Right renal pelvis (tissue), 4 donors: ENCODE data around the gene SPATS2L. TPM values are rescaled to one million over a fixed set of nuclear protein-coding genes. Genes with fewer than 3 reads are reported as not detected.
A peak's percentile ranks its signal among the peaks of the same experiment; 100 is the strongest.

Experiments
- DNase-seq, 4 donors: peaks; one replicate each; pipeline ENCODE4 v3.0.0-alpha.2; 2013; ENCODE audit warnings: low read depth in 4 of 4, low spot score in 3 of 4, missing footprints in 1 of 4
- polyA plus RNA-seq, 4 donors: library from polyadenylated mRNA; unstranded; fragments of 120-200 nt; gene quantifications; one replicate each; pipeline ENCODE4 v1.2.1, GENCODE V29; 2013; ENCODE audit not compliant: insufficient read length in 4 of 4

Gene SPATS2L
- polyA plus RNA-seq, 4 donors: 135 to 145 (median 142) TPM

DNA sequence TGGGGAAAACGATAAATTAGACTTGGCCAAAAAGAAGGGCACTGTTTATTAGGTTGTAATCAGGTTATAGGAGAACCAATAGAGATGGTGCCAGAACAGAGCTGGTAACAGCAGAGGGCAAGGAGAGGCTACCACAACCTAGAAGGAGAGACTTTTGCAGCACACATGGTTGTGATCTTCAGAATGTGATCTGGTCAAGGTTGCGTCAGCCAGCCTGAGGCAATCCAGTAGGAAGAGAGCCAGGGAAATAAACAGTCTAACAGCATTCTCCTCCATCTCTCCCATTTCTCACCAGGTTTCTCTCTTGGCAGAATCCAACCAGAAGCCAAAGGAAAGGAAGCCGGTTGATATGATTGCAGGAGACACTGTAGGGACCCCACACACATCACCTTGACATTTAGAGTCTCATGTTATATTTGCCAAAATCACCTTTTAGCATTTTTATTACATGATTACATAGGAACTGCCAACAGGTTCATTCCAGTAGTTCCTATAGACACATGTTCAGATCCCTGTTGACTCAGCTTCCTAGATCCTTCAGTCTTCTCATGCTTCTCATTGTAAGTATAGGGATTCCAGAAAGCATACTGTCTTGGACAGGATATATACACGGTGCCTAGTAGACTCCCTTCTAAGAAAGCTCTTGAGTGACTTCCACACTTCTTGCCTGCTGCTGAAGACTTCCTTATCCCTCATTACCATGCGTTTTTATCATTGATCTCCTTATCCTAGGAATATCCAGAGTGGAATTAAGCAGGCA, 17.6 kb upstream of the SPATS2L start:
- DNase-seq: no peak

GRCh38 chr2:200296118-200296517, 10.4 kb upstream of the SPATS2L start:
- no peak for DNase-seq

DNA sequence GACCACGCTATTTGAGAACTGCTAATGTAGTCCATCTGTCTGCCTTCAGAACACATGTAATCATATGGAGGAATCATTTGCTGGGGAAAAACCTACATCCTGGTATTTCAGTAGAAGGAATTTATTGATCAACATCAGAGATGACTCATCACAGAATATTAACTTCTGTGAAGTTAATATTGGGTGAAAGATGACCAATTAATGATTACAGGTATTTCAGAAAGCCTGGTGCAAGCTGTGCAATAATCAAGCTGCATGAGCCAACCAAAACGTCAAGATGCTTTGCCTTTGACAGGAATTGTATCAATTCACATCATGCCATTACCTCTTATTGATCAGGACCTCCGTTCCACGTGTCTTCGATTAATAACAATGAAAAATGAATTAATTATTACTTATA, 9.4 kb upstream of the SPATS2L start:
- no peak for DNase-seq

DNA sequence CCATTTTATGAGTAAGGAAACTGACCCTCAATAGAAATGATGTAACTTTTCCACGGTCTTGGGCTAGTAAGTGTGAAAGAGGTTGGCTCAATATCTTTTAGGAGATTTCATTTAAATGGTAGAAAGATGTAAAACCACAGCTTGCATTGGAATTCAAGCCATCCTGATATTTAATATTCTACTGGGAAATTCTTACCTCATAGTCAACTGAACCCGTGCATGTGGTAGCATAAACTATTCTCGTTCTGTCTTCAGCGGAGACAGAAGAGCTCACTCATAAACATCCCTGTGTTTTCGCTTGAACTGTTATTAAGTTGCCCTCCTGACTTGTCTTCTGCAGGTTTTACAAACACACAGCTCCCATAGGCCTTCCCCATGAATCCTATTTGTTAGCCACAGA, 8.5 kb upstream of the SPATS2L start:
- DNase-seq: no peak

GRCh38 chr2:200298816-200299215, 7.7 kb upstream of the SPATS2L start:
- DNase-seq: no peak

GRCh38 chr2:200300065-200300464, 6.4 kb upstream of the SPATS2L start:
- no peak for DNase-seq

- no peak for DNase-seq
Measured at GRCh38 chr2:200300638-200301314, 5.7 kb upstream of the SPATS2L start.

DNA sequence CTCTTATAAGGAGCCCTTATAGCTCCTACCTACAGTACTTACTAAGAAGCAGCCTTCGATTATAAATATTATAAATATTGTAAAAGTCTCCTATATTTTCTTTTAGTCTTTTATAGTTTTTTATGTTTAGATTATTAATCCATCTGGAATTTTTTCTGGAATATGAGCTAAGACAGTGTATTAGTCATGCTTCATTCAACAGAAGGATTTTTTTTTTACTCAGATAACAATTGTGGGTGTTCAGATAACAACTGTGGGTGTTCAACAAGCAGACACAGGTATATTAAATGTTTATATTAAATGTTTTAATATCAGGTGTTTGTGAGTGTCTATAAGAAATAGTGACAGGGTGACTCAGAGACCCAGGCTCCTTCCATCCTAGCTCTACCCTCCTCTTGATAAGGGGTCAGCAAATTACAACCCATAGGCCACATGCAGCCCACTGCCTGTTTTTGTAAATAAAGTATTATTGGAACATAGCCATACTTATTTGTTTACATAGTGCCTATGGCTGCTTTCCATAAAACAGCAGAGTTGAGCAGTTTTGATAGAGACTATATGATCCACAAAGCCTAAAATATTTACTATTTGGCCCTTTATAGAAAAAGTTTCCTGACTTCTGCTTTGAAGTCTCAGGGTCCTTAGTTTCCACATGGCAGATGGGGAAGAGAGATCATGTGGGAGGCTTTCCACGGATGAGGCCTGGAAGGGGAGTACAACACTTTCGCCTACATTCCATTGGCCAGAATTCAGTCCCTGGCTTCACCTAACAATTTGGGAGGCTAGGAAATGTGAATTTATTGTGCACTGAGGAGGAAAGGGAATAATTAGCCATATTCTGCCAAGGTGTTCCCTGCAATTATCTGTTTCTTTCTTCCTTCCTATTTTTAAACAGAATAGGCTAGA, 4.3 kb upstream of the SPATS2L start:
- DNase-seq: no peak

DNA sequence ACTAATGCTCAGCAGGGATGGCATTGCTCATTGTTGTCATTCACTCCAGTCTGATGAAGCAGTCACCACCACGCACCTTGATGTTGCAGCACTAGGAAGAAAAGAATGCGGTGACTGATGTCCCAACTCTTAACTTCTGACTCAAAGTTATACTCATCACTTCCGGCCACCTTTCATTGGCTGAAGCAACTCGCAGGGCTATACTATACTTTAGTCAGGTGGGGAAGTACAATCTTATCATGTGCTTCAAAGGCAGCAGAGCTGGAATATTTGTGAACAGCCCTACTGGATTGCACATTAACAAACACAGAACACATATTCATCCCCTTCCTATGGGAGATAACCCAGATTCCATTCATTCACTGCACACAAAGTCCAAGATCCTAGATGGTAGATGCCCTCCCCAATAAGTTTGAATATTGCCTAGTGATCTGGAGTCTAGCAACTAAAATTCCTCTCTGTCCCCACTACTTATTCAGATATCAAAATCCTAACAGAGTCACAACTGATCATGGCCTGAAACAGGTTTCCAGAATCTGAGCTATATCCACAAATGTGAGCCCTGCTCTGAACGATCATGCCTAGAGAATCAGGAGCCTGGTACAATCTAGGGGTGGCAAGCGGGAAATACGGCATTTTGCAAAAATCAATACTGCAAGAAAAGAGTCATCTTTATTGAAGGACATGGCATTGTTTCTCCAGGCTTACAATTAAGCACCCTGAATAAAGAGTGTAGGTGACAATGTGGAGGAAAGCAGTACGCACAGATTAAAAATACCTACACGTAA, 3.4 kb upstream of the SPATS2L start:
- no peak for DNase-seq

DNA sequence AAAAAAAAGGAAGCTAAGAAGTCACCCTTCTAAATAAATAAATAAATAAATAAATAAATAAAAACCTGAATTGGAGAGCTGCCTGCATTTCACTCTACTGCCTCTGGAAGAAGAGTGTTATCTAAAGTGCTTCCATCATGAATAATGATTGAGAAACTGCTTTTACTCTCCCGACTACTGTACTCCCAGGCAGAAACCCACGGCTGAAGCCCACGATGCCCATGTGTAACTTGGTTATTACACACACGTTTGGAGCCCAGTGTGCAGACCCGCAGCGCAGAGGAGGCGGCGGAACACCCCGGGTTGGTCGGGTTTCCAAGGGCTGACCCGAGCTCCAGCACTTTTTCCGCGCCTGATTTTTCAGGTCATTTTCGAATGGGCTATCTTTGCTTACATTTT, 697 bp upstream of the SPATS2L start:
- peak in 1 of 4 donors; percentile 44 for DNase-seq

GRCh38 chr2:200306931-200307723, 634 bp downstream of the SPATS2L start:
- DNase-seq: peak in 1 of 4 donors; percentile 37

DNA sequence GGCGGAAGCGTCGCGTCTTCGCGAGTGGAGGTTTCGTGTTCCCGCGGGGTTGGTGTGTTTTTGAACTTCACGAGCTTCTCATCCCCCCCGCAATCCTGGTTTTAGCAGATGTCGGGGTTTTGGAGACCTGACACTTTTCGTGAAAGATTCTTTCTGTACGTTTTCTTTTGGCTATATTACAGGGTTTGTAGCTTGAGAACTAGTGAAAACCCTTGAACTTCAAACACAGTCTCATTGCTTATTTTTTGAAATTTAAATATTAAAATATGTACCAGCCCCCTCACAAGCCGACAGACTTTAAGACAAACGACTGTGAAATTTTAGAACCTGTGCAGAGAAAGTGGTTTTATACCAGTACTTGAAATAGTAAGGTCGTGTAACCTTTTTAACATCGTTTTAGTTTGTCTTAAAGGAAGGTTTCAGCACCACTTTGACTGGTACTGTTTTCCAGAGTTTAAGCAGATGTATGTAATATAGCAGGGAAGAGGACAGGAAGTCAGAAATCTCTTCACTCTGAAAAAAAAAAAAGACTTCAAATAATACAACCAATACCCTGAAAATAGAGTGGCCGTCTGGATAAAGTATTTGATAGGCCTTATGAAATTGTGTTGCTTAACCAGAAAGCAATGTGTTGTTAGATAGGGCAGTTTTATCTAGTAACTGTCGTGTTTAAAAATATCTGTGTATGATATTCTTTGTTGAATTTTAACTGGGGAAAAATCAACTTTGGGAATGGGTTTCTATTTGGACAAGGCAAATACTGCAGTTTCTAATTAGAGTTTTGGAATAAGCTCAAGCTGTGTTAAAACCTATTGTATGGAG, 1.4 kb downstream of the SPATS2L start:
- DNase-seq: no peak

DNA sequence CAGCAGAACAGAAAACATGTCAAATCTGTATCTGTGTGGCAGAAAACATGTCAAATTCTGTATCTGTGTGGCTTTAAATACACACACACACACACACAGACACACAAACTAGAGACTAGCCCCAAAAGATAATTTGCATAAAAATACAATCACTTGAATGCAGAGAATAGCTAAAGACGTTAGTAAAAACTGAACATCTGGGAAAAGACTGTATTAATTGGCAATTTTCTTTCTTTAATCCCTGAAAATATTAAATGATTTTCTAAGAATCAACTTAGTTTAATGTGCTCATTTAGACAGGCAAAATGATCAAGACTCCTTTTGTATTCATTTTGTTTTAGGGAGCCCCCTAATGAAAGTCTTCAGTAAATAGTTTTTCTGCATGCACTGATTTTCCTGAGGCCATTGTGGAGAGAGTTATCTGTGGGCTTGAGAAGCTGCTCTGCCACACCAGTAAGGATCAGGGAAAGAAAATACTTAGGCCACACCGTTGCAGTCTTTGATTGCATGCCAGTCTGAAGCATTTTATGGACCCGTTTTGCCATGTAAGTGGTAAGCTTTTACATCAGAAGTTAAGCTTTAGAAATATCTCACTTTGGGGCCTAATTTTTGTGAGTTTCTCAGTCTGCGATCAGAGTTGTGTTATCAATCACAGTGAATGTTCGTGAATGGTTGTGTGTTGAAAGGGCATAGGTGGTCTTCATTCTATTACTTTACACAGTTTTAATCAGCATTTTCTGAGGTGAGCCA, 2.2 kb downstream of the SPATS2L start:
- no peak for DNase-seq

DNA sequence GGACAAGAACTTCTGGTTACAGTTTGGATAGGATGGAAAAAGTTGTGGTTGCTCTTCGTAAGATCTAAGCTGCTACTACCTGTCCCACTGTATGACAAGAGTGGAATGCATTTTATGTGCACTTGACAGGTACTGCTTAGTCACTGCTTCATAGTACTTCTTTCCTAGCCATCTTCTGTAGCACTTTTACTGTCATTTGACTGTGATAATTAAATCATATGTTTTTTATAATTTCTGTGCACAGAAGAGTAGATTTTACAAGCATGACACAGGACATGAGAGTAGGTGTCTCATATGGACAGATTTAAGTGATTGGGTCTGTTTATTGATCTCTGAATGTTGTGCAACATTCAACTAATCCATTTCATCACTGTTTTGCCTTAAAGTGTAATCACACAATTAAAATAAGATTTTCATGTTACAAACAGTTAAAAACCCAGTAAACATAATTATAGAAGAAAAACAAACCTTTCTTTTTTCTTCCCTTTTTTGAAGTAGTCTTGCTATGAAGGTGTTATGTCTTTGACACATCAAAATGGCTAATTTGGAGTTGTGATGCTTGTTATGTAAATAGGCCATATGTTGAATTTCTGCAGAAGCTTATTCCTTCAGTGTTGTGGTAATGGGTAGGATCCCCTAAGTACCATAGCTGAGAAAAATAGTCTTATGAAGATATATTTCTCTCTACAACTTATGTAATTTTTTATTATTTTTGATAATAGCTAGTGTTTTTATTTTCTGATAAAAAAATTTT, 3.0 kb downstream of the SPATS2L start:
- DNase-seq: no peak

DNA sequence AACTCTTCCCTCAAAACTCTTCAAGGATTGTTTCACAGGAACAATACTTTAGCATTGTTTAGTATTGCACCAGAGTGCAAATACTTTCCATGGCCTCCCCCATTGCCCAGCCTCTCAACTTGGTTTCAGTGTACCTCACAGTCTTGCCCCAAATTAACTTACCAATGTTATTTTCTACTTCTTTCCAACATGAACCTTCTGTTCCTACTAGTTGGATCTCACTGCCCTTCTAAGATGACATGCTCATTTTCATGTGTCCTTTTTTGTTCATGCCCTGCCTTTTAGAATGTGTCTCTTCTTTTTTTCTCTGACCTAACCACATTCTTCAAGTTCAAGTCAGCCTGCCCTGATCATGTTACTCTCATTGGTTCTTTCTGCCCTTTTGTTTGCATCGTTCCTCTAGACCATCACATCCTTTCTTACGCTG, 4.1 kb downstream of the SPATS2L start:
- no peak for DNase-seq

- DNase-seq: no peak
Measured at GRCh38 chr2:200311139-200311538, 4.6 kb downstream of the SPATS2L start.

GRCh38 chr2:200314976-200315567, 8.6 kb downstream of the SPATS2L start:
- no peak for DNase-seq
